Activated naive CD8-positive, alpha-beta T cell treated with anti-CD3 and anti-CD28 coated beads, Interleukin-2, amount 10 ng/mL, durations not matched to agents 7 days and 5 days (primary cell): ENCODE data around the gene TMIE. TPM values are rescaled to one million over a fixed set of nuclear protein-coding genes. Genes with fewer than 3 reads are reported as not detected.
A peak's percentile ranks its signal among the peaks of the same experiment; 100 is the strongest.
"Not testable (repeated sequence)": the region's sequence is repeated elsewhere in the genome, so short reads cannot be mapped to it uniquely, and the experiment has no call there.

Experiments
- ATAC-seq: fragments of 150-1000 bp; cut with Tn5 transposase; one replicate; pipeline ENCODE4 v1.10.0; 2021; ENCODE audit warnings: low read depth, moderate library complexity
- POLR2A ChIA-PET: fragments of 350-600 bp; sonication (Branson Sonifier 250); formaldehyde crosslinking; loops from one replicate; lab custom pipeline; 2021; ENCODE audit warnings: antibody characterized with exemption; lab: Charles Lee
- DNase-seq: peaks from one replicate; pipeline ENCODE4 v3.0.0; 2021
- H3K27ac Mint-ChIP-seq: one replicate; pipeline ENCODE4 v1.8.0; 2022; ENCODE audit warnings: mild to moderate bottlenecking, mixed read lengths
- H3K27me3 Mint-ChIP-seq: one replicate; pipeline ENCODE4 v1.8.0; 2022; ENCODE audit warnings: mild to moderate bottlenecking, moderate library complexity, mixed read lengths
- H3K36me3 Mint-ChIP-seq: one replicate; pipeline ENCODE4 v1.8.0; 2021; ENCODE audit warnings: mild to moderate bottlenecking, mixed read lengths
- H3K4me1 Mint-ChIP-seq: one replicate; pipeline ENCODE4 v1.8.0; 2021; ENCODE audit warnings: mixed read lengths
- H3K4me3 Mint-ChIP-seq: one replicate; pipeline ENCODE4 v1.8.0; 2022; ENCODE audit warnings: mild to moderate bottlenecking, moderate library complexity, mixed read lengths
- H3K9me3 Mint-ChIP-seq: one replicate; pipeline ENCODE4 v1.8.0; 2021; ENCODE audit warnings: mixed read lengths
- total RNA-seq, 2 experiments: library from RNA; stranded (reverse); gene quantifications; one replicate each; pipeline ENCODE4 v1.2.3, GENCODE V29; 2021

Gene TMIE
- total RNA-seq, 2 experiments from 2014 or later: 0.36 to 0.77 TPM

DNA sequence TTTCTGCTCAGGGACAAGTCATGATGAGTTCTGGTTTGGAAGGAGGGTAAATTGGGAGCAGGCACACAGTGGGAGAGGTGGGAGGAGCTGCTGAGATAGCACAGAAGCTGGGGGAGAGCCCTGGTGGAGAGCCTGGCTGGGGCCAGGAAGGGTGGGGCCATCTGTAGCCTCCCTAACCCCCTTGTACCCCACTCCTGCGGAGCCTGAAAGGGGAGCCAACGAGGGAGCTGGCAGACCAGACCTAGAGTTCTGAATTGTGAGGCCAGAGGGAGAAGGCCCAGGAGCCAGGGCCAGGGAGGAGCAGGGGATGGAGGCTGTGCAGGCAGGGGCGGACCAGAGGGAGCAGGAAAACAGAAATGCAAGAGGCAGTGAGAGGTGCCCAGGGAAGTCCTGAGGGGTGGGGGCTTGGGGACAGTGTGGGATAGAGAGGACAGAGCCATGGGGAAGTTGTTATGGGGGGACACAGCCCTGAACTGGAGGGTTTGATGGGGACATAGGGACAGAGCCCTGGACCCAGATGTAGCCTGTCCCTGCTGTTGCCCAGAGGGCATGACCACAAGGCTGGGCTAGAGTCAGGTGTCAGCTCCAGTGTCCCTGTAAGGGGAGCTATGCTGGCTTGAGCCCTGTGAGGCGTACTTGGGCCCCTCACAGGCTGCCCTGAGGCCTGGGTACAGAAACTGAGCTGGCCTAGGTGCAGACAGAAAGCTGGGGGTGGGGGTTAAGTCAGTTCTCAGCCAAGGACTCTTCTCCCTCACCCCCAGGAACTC, 1.2 kb downstream of the TMIE start:
- H3K27me3 Mint-ChIP-seq: peaks cover 21% of the 10 kb centered on the region
- H3K27ac Mint-ChIP-seq: no peak overlapping the region
- POLR2A ChIA-PET: no interaction called here
- ATAC-seq: no peak
- no peaks in the 10 kb centered on the region for H3K36me3 Mint-ChIP-seq
- H3K4me1 Mint-ChIP-seq: peaks cover 1% of the 10 kb centered on the region
- no peaks in the 10 kb centered on the region for H3K9me3 Mint-ChIP-seq
- DNase-seq: no peak
- no peak overlapping the region for H3K4me3 Mint-ChIP-seq

- no peak for DNase-seq
These were observed 1.9 kb downstream of the TMIE start for GRCh38 chr3:46703013-46703520.

DNA sequence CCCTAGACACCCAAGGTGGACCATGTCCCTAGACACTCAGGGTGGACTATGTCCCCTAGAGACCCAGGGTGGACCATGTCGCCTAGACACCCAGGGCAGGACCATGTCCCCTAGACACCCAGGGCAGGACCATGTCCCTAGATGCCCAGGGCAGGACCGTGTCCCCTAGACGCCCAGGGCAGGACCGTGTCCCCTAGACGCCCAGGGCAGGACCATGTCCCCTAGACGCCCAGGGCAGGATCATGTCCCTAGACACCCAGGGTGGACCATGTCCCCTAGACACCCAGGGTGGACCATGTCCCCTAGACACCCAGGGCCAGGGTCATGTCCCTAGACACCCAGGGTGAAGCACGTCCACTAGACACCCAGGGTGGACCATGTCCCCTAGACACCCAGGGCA, 3.2 kb downstream of the TMIE start:
- peaks cover 20% of the 10 kb centered on the region for H3K27me3 Mint-ChIP-seq
- DNase-seq, H3K4me3 Mint-ChIP-seq, H3K36me3 Mint-ChIP-seq, H3K9me3 Mint-ChIP-seq, H3K4me1 Mint-ChIP-seq, ATAC-seq, H3K27ac Mint-ChIP-seq, POLR2A ChIA-PET: not testable (repeated sequence)

More at GRCh38 chr3:46703013-46703520, 1.9 kb downstream of the TMIE start:
- Mint-ChIP-seq H3K4me1 (peaks cover 1% of the 10 kb centered on the region), H3K4me3 (no peak overlapping the region), H3K27me3 (peaks cover 21% of the 10 kb centered on the region), H3K27ac (no peak overlapping the region), H3K9me3 (no peaks in the 10 kb centered on the region), H3K36me3 (no peaks in the 10 kb centered on the region)
- ATAC-seq: no peak
- POLR2A ChIA-PET: no interaction called here

GRCh38 chr3:46705022-46705530, 3.9 kb downstream of the TMIE start:
- Mint-ChIP-seq H3K4me3 (no peak overlapping the region), H3K36me3 (no peaks in the 10 kb centered on the region), H3K27me3 (peaks cover 19% of the 10 kb centered on the region), H3K4me1 (peaks cover 1% of the 10 kb centered on the region), H3K27ac (no peak overlapping the region), H3K9me3 (no peaks in the 10 kb centered on the region)
- DNase-seq: peak; percentile 70
- POLR2A ChIA-PET: no interaction called here
- peak; percentile 71 for ATAC-seq

GRCh38 chr3:46705751-46706552, 4.8 kb downstream of the TMIE start:
- DNase-seq (peak; percentile 26), ATAC-seq (no peak)
- Mint-ChIP-seq H3K9me3 (no peaks in the 10 kb centered on the region), H3K27me3 (peaks cover 12% of the 10 kb centered on the region), H3K4me1 (peaks cover 1% of the 10 kb centered on the region), H3K4me3 (no peak overlapping the region), H3K27ac (no peak overlapping the region), H3K36me3 (no peaks in the 10 kb centered on the region)
- POLR2A ChIA-PET: no interaction called here

DNA sequence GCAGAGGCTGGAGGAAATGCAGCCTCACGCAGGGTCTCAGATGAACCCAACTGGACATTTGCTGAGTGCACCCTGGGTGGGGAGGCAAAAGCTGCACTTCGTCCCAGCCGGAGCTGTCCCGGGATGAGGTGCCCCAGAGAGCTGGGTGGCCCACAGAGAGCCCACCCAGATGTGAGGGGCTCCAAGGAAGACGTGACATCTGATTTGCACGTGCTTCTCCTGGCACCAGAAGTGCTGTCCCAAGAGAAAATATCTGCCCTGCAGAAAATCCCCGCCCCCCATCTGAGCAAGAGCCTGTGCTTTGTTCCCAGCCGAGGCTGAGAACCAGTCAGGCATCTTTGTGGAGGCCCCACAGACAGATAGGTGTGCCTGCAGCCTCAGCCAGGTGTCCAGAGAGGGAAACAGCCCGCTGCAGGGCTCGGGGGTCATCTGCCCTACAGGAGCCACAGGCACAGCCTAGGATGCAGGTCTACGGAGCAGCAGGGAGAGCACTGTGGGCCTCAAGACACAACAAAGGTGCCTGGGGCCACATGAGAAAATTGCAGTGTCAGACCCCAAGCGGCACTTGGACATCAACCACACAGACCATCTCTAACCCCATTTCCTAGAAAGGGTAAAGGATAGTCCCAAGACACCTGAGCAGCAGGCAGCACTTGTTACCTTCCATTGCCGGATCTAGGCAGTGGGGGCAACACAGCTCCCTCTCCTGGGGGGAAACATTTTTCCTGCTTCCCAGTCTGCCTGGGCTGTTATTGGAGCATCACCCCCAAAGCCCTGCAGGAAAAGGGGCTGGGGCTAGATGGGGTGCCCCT, 5.8 kb downstream of the TMIE start:
- DNase-seq: peak; percentile 20
- no peaks in the 10 kb centered on the region for H3K9me3 Mint-ChIP-seq

GRCh38 chr3:46707601-46708011, 6.4 kb downstream of the TMIE start:
- POLR2A ChIA-PET: no interaction called here
- H3K9me3 Mint-ChIP-seq: no peaks in the 10 kb centered on the region
- DNase-seq (peak; percentile 20), ATAC-seq (no peak)
- peaks cover under 1% of the 10 kb centered on the region for H3K27me3 Mint-ChIP-seq
- H3K4me1 Mint-ChIP-seq: no peaks in the 10 kb centered on the region
- H3K36me3 Mint-ChIP-seq: no peaks in the 10 kb centered on the region
- no peak overlapping the region for H3K4me3 Mint-ChIP-seq
- H3K27ac Mint-ChIP-seq: no peak overlapping the region

More for the DNA sequence above, 5.8 kb downstream of the TMIE start:
- no peak overlapping the region for H3K27ac Mint-ChIP-seq
- POLR2A ChIA-PET: no interaction called here
- H3K4me1 Mint-ChIP-seq: peaks cover under 1% of the 10 kb centered on the region
- no peak for ATAC-seq
- no peaks in the 10 kb centered on the region for H3K36me3 Mint-ChIP-seq
- H3K27me3 Mint-ChIP-seq: peaks cover 6% of the 10 kb centered on the region
- H3K4me3 Mint-ChIP-seq: no peak overlapping the region

GRCh38 chr3:46708401-46709156, 7.4 kb downstream of the TMIE start:
- no peaks in the 10 kb centered on the region for H3K27me3 Mint-ChIP-seq
- H3K4me1 Mint-ChIP-seq: no peaks in the 10 kb centered on the region
- no peaks in the 10 kb centered on the region for H3K9me3 Mint-ChIP-seq
- no peak for ATAC-seq
- peak; percentile 20 for DNase-seq
- POLR2A ChIA-PET: no interaction called here
- no peak overlapping the region for H3K27ac Mint-ChIP-seq
- no peaks in the 10 kb centered on the region for H3K36me3 Mint-ChIP-seq
- H3K4me3 Mint-ChIP-seq: no peak overlapping the region

GRCh38 chr3:46709157-46709654, 8.0 kb downstream of the TMIE start:
- H3K27ac Mint-ChIP-seq: no peak overlapping the region
- DNase-seq (peak; percentile 23), ATAC-seq (no peak)
- H3K9me3 Mint-ChIP-seq: no peaks in the 10 kb centered on the region
- H3K36me3 Mint-ChIP-seq: no peaks in the 10 kb centered on the region
- POLR2A ChIA-PET: no interaction called here
- no peaks in the 10 kb centered on the region for H3K4me1 Mint-ChIP-seq
- H3K27me3 Mint-ChIP-seq: no peaks in the 10 kb centered on the region
- H3K4me3 Mint-ChIP-seq: no peak overlapping the region

DNA sequence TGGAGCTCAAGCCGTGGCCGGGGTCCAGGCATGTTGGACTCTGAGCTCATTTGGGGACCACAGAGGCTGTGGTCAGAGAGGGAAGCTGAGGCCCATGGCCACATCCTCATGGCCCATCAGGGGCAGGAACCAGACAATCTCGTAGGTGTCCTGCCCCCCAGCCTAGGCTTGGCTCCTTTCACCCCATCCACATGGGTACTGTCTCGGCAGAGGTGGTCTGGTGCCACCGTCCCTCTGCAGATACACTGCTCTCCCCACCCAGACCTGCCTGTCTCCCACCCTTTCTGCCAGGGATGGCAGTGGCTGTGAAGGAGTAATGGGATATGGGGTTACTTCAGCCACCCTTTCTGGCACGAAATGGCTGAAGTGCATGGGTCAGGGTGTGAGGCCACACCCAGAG, 8.5 kb downstream of the TMIE start:
- no peak overlapping the region for H3K27ac Mint-ChIP-seq
- POLR2A ChIA-PET: no interaction called here
- ATAC-seq: no peak
- H3K4me3 Mint-ChIP-seq: no peak overlapping the region
- peak; percentile 14 for DNase-seq
- H3K27me3 Mint-ChIP-seq: no peaks in the 10 kb centered on the region
- H3K4me1 Mint-ChIP-seq: no peaks in the 10 kb centered on the region
- no peaks in the 10 kb centered on the region for H3K36me3 Mint-ChIP-seq
- no peaks in the 10 kb centered on the region for H3K9me3 Mint-ChIP-seq

DNA sequence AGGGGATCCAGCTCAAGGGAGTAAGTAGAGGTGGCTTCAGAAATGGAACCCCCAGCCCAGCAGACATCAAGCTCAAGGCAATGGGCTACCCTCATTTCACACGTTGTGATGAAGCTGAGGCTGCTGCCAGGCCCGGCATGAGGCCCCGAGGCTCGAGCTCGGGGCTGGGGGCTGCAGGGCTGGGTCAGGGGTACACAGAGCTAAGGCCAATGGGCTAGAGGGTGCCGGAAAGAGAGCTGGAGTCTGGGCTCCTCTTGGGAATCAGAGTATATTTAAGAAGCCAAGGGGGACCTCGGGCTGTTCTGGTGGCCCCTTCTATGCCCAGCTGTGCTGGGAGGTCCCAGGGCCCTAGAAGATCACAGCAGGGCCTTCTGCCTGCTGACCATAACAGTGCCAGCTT, 9.0 kb downstream of the TMIE start:
- Mint-ChIP-seq H3K4me3 (no peak overlapping the region), H3K27me3 (peaks cover 3% of the 10 kb centered on the region), H3K9me3 (no peaks in the 10 kb centered on the region), H3K36me3 (no peaks in the 10 kb centered on the region), H3K4me1 (no peaks in the 10 kb centered on the region), H3K27ac (no peak overlapping the region)
- no peak for ATAC-seq
- POLR2A ChIA-PET: no interaction called here
- no peak for DNase-seq

- H3K36me3 Mint-ChIP-seq: no peaks in the 10 kb centered on the region
- POLR2A ChIA-PET: no interaction called here
- ATAC-seq: no peak
- no peak for DNase-seq
- H3K9me3 Mint-ChIP-seq: no peaks in the 10 kb centered on the region
- no peak overlapping the region for H3K4me3 Mint-ChIP-seq
- no peaks in the 10 kb centered on the region for H3K4me1 Mint-ChIP-seq
- peaks cover 3% of the 10 kb centered on the region for H3K27me3 Mint-ChIP-seq
- H3K27ac Mint-ChIP-seq: no peak overlapping the region
These were observed 9.6 kb downstream of the TMIE start for GRCh38 chr3:46710671-46711295.
